Naive thymus-derived CD4-positive, alpha-beta T cell (primary cell): ENCODE results near the gene OTOP1. TPM values are rescaled to one million over a fixed set of nuclear protein-coding genes. Genes with fewer than 3 reads are reported as not detected.

Experiments used
- polyA plus RNA-seq, 2 donors: library from polyadenylated mRNA; unstranded; fragments of 300-500 nt; fragmentation: Illumina TruSeq; gene quantifications; one replicate each; pipeline ENCODE4 v1.2.3, GENCODE V29; 2021
- total RNA-seq, 6 experiments: library from RNA in 5 of 6; stranded (reverse) in 5 of 6; gene quantifications; 1 replicate in 5 of 6; 2 replicates in 1 of 6; pipeline ENCODE4 v1.2.3 and lab custom pipeline; 2021 to 2026

OTOP1 gene
- total and polyA plus RNA-seq, 7 experiments from 2014 or later, result not detected

Other genes with a start within 250 kb of the OTOP1 start
- gene TMEM128, start 21.3 kb upstream of the OTOP1 start, total RNA-seq, result 10 to 100 TPM; 10.0 to 22.8 (median 17.8) TPM
- gene TMEM128, start 21.3 kb upstream of the OTOP1 start, polyA plus RNA-seq, result 10 to 100 TPM; 46.2 to 47.5 TPM
- 10 to 100 TPM; 11.1 to 27.4 (median 21.0) TPM for gene LYAR, start 63.2 kb upstream of the OTOP1 start, total RNA-seq
- 10 to 100 TPM; 19.7 to 26.4 TPM for gene LYAR, start 63.2 kb upstream of the OTOP1 start, polyA plus RNA-seq
- 10 to 100 TPM in 2 of 5 experiments, 1 to 10 TPM in 3; 6.3 to 16.1 (median 8.0) TPM for gene ZBTB49, start 63.3 kb upstream of the OTOP1 start, total RNA-seq
- gene ZBTB49, start 63.3 kb upstream of the OTOP1 start, polyA plus RNA-seq, result 1 to 10 TPM; 2.0 to 8.7 TPM
- gene NSG1, start 160.2 kb upstream of the OTOP1 start, total RNA-seq, result 10 to 100 TPM in 3 of 5 experiments, 1 to 10 TPM in 1, under 1 TPM in 1; 0.90 to 24.5 (median 19.5) TPM
- gene NSG1, start 160.2 kb upstream of the OTOP1 start, polyA plus RNA-seq, result 10 to 100 TPM in 1 of 2 donors, under 1 TPM in 1; 0.53 to 19.7 TPM